ENCODE data around the gene DCP1A.
"Not testable (repeated sequence)": the region's sequence is repeated elsewhere in the genome, so short reads cannot be mapped to it uniquely, and the experiment has no call there.

The DCP1A gene

GRCh38 chr3:53327986-53328385 is 19.4 kb downstream of the DCP1A start:
- not testable (repeated sequence) for DNase-seq

- no peak for DNase-seq
These were observed 23.2 kb downstream of the DCP1A start for GRCh38 chr3:53324105-53324504.

- DNase-seq = no peak
These were observed 26.6 kb downstream of the DCP1A start for GRCh38 chr3:53320697-53321096.

GRCh38 chr3:53318522-53318921 is 28.8 kb downstream of the DCP1A start:
- no peak for DNase-seq

GRCh38 chr3:53312832-53313231 is 34.5 kb downstream of the DCP1A start:
- DNase-seq = no peak

- no peak for DNase-seq
These were observed 35.5 kb downstream of the DCP1A start for GRCh38 chr3:53311882-53312281.

- no peak for DNase-seq
These were observed 43.4 kb downstream of the DCP1A start for GRCh38 chr3:53303957-53304356.

- DNase-seq = no peak
These were observed 43.8 kb downstream of the DCP1A start for GRCh38 chr3:53303549-53303948.

GRCh38 chr3:53300826-53301225 is 46.5 kb downstream of the DCP1A start:
- no peak for DNase-seq

GRCh38 chr3:53299611-53300023 is 47.7 kb downstream of the DCP1A start:
- not testable (repeated sequence) for DNase-seq

GRCh38 chr3:53295410-53295809 is 51.9 kb downstream of the DCP1A start:
- no peak for DNase-seq

GRCh38 chr3:53293867-53294266 is 53.5 kb downstream of the DCP1A start:
- DNase-seq = no peak

GRCh38 chr3:53288214-53288613 is 59.1 kb downstream of the DCP1A start:
- DNase-seq = no peak

- no peak for DNase-seq
These were observed 60.2 kb downstream of the DCP1A start for GRCh38 chr3:53287131-53287629.

GRCh38 chr3:53286727-53287126 is 60.6 kb downstream of the DCP1A start:
- no peak for DNase-seq

GRCh38 chr3:53282581-53282980 is 64.8 kb downstream of the DCP1A start:
- no peak for DNase-seq

- no peak for DNase-seq
These were observed 68.7 kb downstream of the DCP1A start for GRCh38 chr3:53278667-53279066.

- DNase-seq = no peak
These were observed 72.3 kb downstream of the DCP1A start for GRCh38 chr3:53274938-53275605.

- no peak for DNase-seq
These were observed 74.1 kb downstream of the DCP1A start for GRCh38 chr3:53273146-53273670.

GRCh38 chr3:53269888-53270880 is 77.2 kb downstream of the DCP1A start:
- peak; percentile 36 for DNase-seq

- not testable (repeated sequence) for DNase-seq
These were observed 78.2 kb downstream of the DCP1A start for GRCh38 chr3:53269193-53269592.

GRCh38 chr3:53267766-53268165 is 79.6 kb downstream of the DCP1A start:
- no peak for DNase-seq

- no peak for DNase-seq
These were observed 82.6 kb downstream of the DCP1A start for GRCh38 chr3:53264718-53265117.

GRCh38 chr3:53263907-53264306 is 83.4 kb downstream of the DCP1A start:
- no peak for DNase-seq

All from NCI-H2171 (cell line).